ENCODE results near the gene NDUFA8.

DNA sequence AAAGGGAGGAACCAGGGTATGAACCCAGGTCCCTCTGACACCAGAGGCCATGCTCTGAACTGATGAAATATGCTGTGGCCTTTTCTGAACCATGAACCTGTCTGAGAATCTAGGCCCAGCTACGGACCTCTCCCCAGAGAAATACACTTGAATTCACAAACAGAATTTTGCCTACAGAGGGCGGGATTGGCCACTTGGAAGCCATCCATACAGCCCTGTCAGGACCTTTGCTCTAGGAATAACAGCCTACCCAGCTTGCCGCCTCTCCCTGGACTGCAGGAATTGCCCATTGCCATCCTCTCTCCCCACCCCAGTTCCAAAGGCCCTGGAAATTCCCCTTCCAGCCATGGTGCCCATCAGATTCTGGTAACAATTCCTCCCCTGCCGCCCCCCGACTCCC lies 26.7 kb upstream of the NDUFA8 start:
- TF ChIP-seq CTCF (IDR thresholded peaks at IDR 0.05) = no peak
- no peak for TF ChIP-seq ZFX (IDR thresholded peaks at IDR 0.05; ENCODE audit: borderline replicate concordance)

All from 22Rv1 (cell line).